Right cardiac atrium (tissue), 5 donors: ENCODE measurements around the gene UNC93B1. TPM values are rescaled to one million over a fixed set of nuclear protein-coding genes. Genes with fewer than 3 reads are reported as not detected.
"Not testable (repeated sequence)": the region's sequence is repeated elsewhere in the genome, so short reads cannot be mapped to it uniquely, and the experiment has no call there.

Experiments used
- ATAC-seq, 2 donors: fragments of 200-7000 bp; cut with Tn5 transposase; one replicate each; pipeline versions ENCODE4 v1.8.0 to v1.9.1; 2020; ENCODE audit warnings: moderate library complexity in 2 of 2, mild to moderate bottlenecking in 1 of 2
- DNase-seq, 3 donors: peaks; one replicate each; pipeline ENCODE4 v3.0.0-alpha.2; 2020
- H3K27ac ChIP-seq: one replicate; pipeline ENCODE4 v1.5.1; 2013; ENCODE audit warnings: mild to moderate bottlenecking, low read length, control low read depth, moderate library complexity
- H3K27me3 ChIP-seq: one replicate; pipeline ENCODE4 v1.6.1; 2013; ENCODE audit not compliant: control insufficient read depth, insufficient read depth
- H3K4me1 ChIP-seq: one replicate; pipeline ENCODE4 v1.6.1; 2013; ENCODE audit warnings: low read length; ENCODE audit not compliant: control insufficient read depth, insufficient read depth
- H3K4me3 ChIP-seq: one replicate; pipeline ENCODE4 v1.5.1; 2013; ENCODE audit warnings: low read length, control low read depth
- H3K9me3 ChIP-seq: one replicate; pipeline ENCODE4 v1.6.1; 2013; ENCODE audit warnings: low read length; ENCODE audit not compliant: control insufficient read depth
- WGBS: extraction: QIAGEN DNeasy Blood & Tissue Kit; methylation state at CpG from one replicate; pipeline ENCODE4 v1.1.7; 2013; 5-methylcytosine and 5-hydroxymethylcytosine counted together
- intact Hi-C, 4 donors: fragments of 100-400 bp; cut with DNase I; formaldehyde crosslinking; loops; one replicate each; pipeline versions ENCODE4 v1.11.0 to v1.14.0; 2022 to 2023
- polyA plus RNA-seq: library from polyadenylated mRNA; stranded (reverse); fragments of 200-250 nt; gene quantifications from one replicate; pipeline ENCODE4 v1.2.3, GENCODE V29; 2013
- total RNA-seq, 4 donors: library from RNA; stranded (reverse); fragmentation: NEBNext Ultra II Directional; extraction: Animal tissue kit (Norgen Biotek cat#: 25700); gene quantifications; one replicate each; pipeline ENCODE4 v1.2.1, GENCODE V29; 2021
- donor health status: healthy with polysubstance abuse.
- donor health status: DM: no; HTN: yes; CAD: no.
- donor health status: DM: no; HTN: no; CAD: no.
- donor health status: DM: no; HTN: yes; CAD: no; lungs with severe emphysema.
- donor health status: DM: yes; HTN: yes; CAD: no.

Gene UNC93B1
- total and polyA plus RNA-seq, 5 donors: 6.9 to 13.2 (median 11.5) TPM

GRCh38 chr11:67965830-67966348 lies 38.0 kb downstream of the UNC93B1 start:
- intact Hi-C loops, H3K4me3 ChIP-seq, ATAC-seq, H3K9me3 ChIP-seq, H3K27me3 ChIP-seq, DNase-seq, H3K4me1 ChIP-seq, H3K27ac ChIP-seq: not testable (repeated sequence)
- 92% methylated on average over 19 of the region's 19 CpGs for WGBS

- H3K27me3 ChIP-seq, intact Hi-C loops, H3K9me3 ChIP-seq, H3K27ac ChIP-seq, H3K4me3 ChIP-seq, H3K4me1 ChIP-seq, DNase-seq, ATAC-seq: not testable (repeated sequence)
These were observed 39.2 kb downstream of the UNC93B1 start for GRCh38 chr11:67964746-67965145.

GRCh38 chr11:67963879-67964278 lies 40.0 kb downstream of the UNC93B1 start:
- H3K27me3 ChIP-seq, DNase-seq, H3K27ac ChIP-seq, intact Hi-C loops, H3K4me1 ChIP-seq, H3K9me3 ChIP-seq, ATAC-seq, H3K4me3 ChIP-seq: not testable (repeated sequence)
- 66% methylated on average over 6 of the region's 6 CpGs for WGBS

GRCh38 chr11:67963217-67963616 lies 40.7 kb downstream of the UNC93B1 start:
- intact Hi-C loops, H3K4me3 ChIP-seq, H3K4me1 ChIP-seq, ATAC-seq, H3K27ac ChIP-seq, H3K9me3 ChIP-seq, DNase-seq, H3K27me3 ChIP-seq: not testable (repeated sequence)
- 93% methylated on average over 16 of the region's 16 CpGs for WGBS

- ATAC-seq, H3K27ac ChIP-seq, H3K4me1 ChIP-seq, DNase-seq, H3K4me3 ChIP-seq, H3K27me3 ChIP-seq, intact Hi-C loops, H3K9me3 ChIP-seq: not testable (repeated sequence)
- WGBS: 68% methylated on average over 6 of the region's 6 CpGs
These were observed 47.7 kb downstream of the UNC93B1 start for GRCh38 chr11:67956236-67956635.

- H3K27me3 ChIP-seq, H3K9me3 ChIP-seq, H3K4me1 ChIP-seq, intact Hi-C loops, H3K27ac ChIP-seq: not testable (repeated sequence)
- peak; percentile 76 to 91 (median 91) for DNase-seq
- peak; percentile 85 to 87 for ATAC-seq
- H3K4me3 ChIP-seq: peak overlapping the region; percentile 17
- under 1% methylated on average over 57 of the region's 57 CpGs for WGBS
These were observed 48.4 kb downstream of the UNC93B1 start for GRCh38 chr11:67955461-67956007.

- H3K9me3 ChIP-seq, intact Hi-C loops, H3K27ac ChIP-seq, DNase-seq, ATAC-seq, H3K4me1 ChIP-seq, H3K27me3 ChIP-seq: not testable (repeated sequence)
- peak overlapping the region; percentile 17 for H3K4me3 ChIP-seq
- 5% methylated on average over 24 of the region's 26 CpGs for WGBS
These were observed 48.9 kb downstream of the UNC93B1 start for GRCh38 chr11:67954971-67955370.

GRCh38 chr11:67954251-67954650 lies 49.6 kb downstream of the UNC93B1 start:
- intact Hi-C loops, ATAC-seq, DNase-seq, H3K27ac ChIP-seq, H3K9me3 ChIP-seq, H3K4me3 ChIP-seq, H3K4me1 ChIP-seq, H3K27me3 ChIP-seq: not testable (repeated sequence)
- 87% methylated on average over 14 of the region's 14 CpGs for WGBS

GRCh38 chr11:67950705-67951104 lies 53.2 kb downstream of the UNC93B1 start:
- H3K9me3 ChIP-seq, DNase-seq, H3K4me1 ChIP-seq, H3K27me3 ChIP-seq, H3K27ac ChIP-seq, ATAC-seq, intact Hi-C loops, H3K4me3 ChIP-seq: not testable (repeated sequence)
- WGBS: 60% methylated on average over 8 of the region's 8 CpGs

- H3K4me3 ChIP-seq, H3K9me3 ChIP-seq, H3K27ac ChIP-seq, H3K27me3 ChIP-seq, ATAC-seq, H3K4me1 ChIP-seq, intact Hi-C loops, DNase-seq: not testable (repeated sequence)
- 90% methylated on average over 6 of the region's 7 CpGs for WGBS
These were observed 56.1 kb downstream of the UNC93B1 start for GRCh38 chr11:67947785-67948184.

- H3K4me3 ChIP-seq, ATAC-seq, DNase-seq, intact Hi-C loops, H3K9me3 ChIP-seq, H3K27ac ChIP-seq, H3K27me3 ChIP-seq, H3K4me1 ChIP-seq: not testable (repeated sequence)
- WGBS: 90% methylated on average over 4 of the region's 4 CpGs
These were observed 57.5 kb downstream of the UNC93B1 start for GRCh38 chr11:67946403-67946802.

- H3K27me3 ChIP-seq, H3K4me3 ChIP-seq, ATAC-seq, H3K27ac ChIP-seq, intact Hi-C loops, DNase-seq, H3K4me1 ChIP-seq, H3K9me3 ChIP-seq: not testable (repeated sequence)
- WGBS: 59% methylated on average over 4 of the region's 5 CpGs
These were observed 60.5 kb downstream of the UNC93B1 start for GRCh38 chr11:67943406-67943805.
